A549 (cell line): ENCODE measurements around the gene XRCC5. TPM values are rescaled to one million over a fixed set of nuclear protein-coding genes. Genes with fewer than 3 reads are reported as not detected.

Source experiments
- ATAC-seq, 2 experiments: fragments of 200-7000 bp in 1 of 2; fragments of >200 bp in 1 of 2; cut with Nextera tagmentation in 1 of 2; cut with Tn5 transposase in 1 of 2; 3 replicates each; pipeline versions ENCODE4 v1.8.0 to v1.9.1; 2018 to 2020; ENCODE audit warnings: mild to moderate bottlenecking in 1 of 2, moderate library complexity in 1 of 2
- CTCF ChIA-PET: fragments of 300-600 bp; sonication (Branson Sonifier 250); formaldehyde crosslinking; extraction: SDS; loops from one replicate; lab custom pipeline; 2021; ENCODE audit warnings: antibody characterized with exemption, inconsistent platforms; lab: Yijun Ruan, JAX
- POLR2A ChIA-PET: fragments of 350-600 bp; formaldehyde crosslinking; extraction: SDS; loops from one replicate; lab custom pipeline; 2021; ENCODE audit warnings: antibody characterized with exemption, inconsistent platforms; lab: Yijun Ruan, JAX
- DNase-seq, 2 experiments: peaks; one replicate each; pipeline versions ENCODE4 v3.0.0 to v3.0.0-alpha.2; 2011 to 2016; ENCODE audit warnings: low read depth in 1 of 2, low spot score in 1 of 2
- FAIRE-seq: peaks from 2 replicates; lab custom pipeline; 2011; peaks lifted over from hg19 to GRCh38; lab: Jason Lieb, UNC
- H3K27ac ChIP-seq, 2 experiments: fragments of >200 bp; sonication (Bioruptor Twin); formaldehyde crosslinking; 3 replicates each; pipeline ENCODE4 v1.5.1; 2016 to 2017
- H3K4me1 ChIP-seq: fragments of >200 bp; sonication (Bioruptor Twin); formaldehyde crosslinking; 3 replicates; pipeline ENCODE4 v1.6.1; 2016
- H3K4me2 ChIP-seq: fragments of >200 bp; sonication (Bioruptor Twin); formaldehyde crosslinking; 3 replicates; pipeline ENCODE4 v1.6.1; 2016
- H3K4me3 ChIP-seq: fragments of >200 bp; sonication (Bioruptor Twin); formaldehyde crosslinking; 3 replicates; pipeline ENCODE4 v1.5.1; 2016
- H3K9me3 ChIP-seq: fragments of >200 bp; sonication (Bioruptor Twin); formaldehyde crosslinking; 3 replicates; pipeline ENCODE4 v1.6.1; 2016
- BHLHE40 ChIP-seq: IDR thresholded peaks from 2 replicates; pipeline ENCODE4 v1.6.1; 2012; ENCODE audit warnings: low read depth, low read length, inconsistent platforms
- CBX8 ChIP-seq: fragments of 200-600 bp; sonication (generic); IDR thresholded peaks from 2 replicates; pipeline ENCODE4 v1.6.1; 2016
- CTCF ChIP-seq: fragments of >200 bp; sonication (Bioruptor Twin); formaldehyde crosslinking; IDR thresholded peaks from 3 replicates; pipeline ENCODE4 v1.5.1; 2016
- EHMT2 ChIP-seq: fragments of 200-600 bp; sonication (generic); IDR thresholded peaks from 2 replicates; pipeline ENCODE4 v1.6.1; 2016; ENCODE audit warnings: antibody characterized with exemption, low read depth, mild to moderate bottlenecking, moderate library complexity
- ESRRA ChIP-seq: fragments of 150-350 bp; IDR thresholded peaks from 2 replicates; pipeline ENCODE4 v1.6.1; 2014; ENCODE audit warnings: mild to moderate bottlenecking, low read length, borderline replicate concordance
- FOSB ChIP-seq: fragments of 250-450 bp; sonication (Bioruptor Pico); IDR thresholded peaks from 2 replicates; pipeline ENCODE4 v1.5.0; 2020; ENCODE audit warnings: mild to moderate bottlenecking, moderate library complexity
- FOSL2 ChIP-seq, 2 experiments: fragments of 450-650 bp in 1 of 2; fragments of >200 bp in 1 of 2; sonication (Bioruptor Twin) in 1 of 2; formaldehyde crosslinking; IDR thresholded peaks; 2 replicates each; pipeline versions ENCODE4 v1.5.0 to v1.6.1; 2016 to 2020; ENCODE audit warnings: mild to moderate bottlenecking in 1 of 2, moderate library complexity in 1 of 2
- GATA3 ChIP-seq: IDR thresholded peaks from 2 replicates; pipeline ENCODE4 v1.6.1; 2012; ENCODE audit warnings: borderline replicate concordance
- HOXB13 ChIP-seq: fragments of 250-450 bp; sonication (Bioruptor Pico); IDR thresholded peaks from 2 replicates; pipeline ENCODE4 v1.5.0; 2020; ENCODE audit warnings: low read depth, mild to moderate bottlenecking, moderate library complexity
- HOXB5 ChIP-seq: fragments of 250-450 bp; sonication (Bioruptor Pico); IDR thresholded peaks from 2 replicates; pipeline ENCODE4 v1.5.0; 2020; ENCODE audit warnings: mild to moderate bottlenecking, moderate library complexity
- KDM1A ChIP-seq: fragments of 200-600 bp; sonication (generic); IDR thresholded peaks from 2 replicates; pipeline ENCODE4 v1.6.1; 2016; ENCODE audit warnings: low read depth, mild to moderate bottlenecking
- KDM5A ChIP-seq: fragments of 200-600 bp; sonication (generic); IDR thresholded peaks from 2 replicates; pipeline ENCODE4 v1.6.1; 2016; ENCODE audit warnings: antibody characterized with exemption, mild to moderate bottlenecking
- MYC ChIP-seq: IDR thresholded peaks from 2 replicates; pipeline ENCODE4 v1.6.1; 2012; ENCODE audit warnings: mild to moderate bottlenecking, inconsistent platforms, low read length, improper control_type of control experiment, borderline replicate concordance
- NFE2L2 ChIP-seq: fragments of 150-350 bp; conservative IDR thresholded peaks from 2 replicates; pipeline ENCODE4 v1.6.1; 2014; ENCODE audit warnings: low read length
- NPAS2 ChIP-seq: fragments of 250-450 bp; sonication (Bioruptor Pico); IDR thresholded peaks from 2 replicates; pipeline ENCODE4 v1.8.0; 2022; ENCODE audit warnings: mild to moderate bottlenecking, moderate library complexity, borderline replicate concordance
- RAD21 ChIP-seq, 2 experiments: fragments of >200 bp in 1 of 2; sonication (Bioruptor Twin) in 1 of 2; formaldehyde crosslinking in 1 of 2; IDR thresholded peaks in 1 of 2; conservative IDR thresholded peaks in 1 of 2; 2 replicates in 1 of 2; 3 replicates in 1 of 2; pipeline ENCODE4 v1.6.1; 2012 to 2018; ENCODE audit warnings: inconsistent platforms in 1 of 2
- RARB ChIP-seq: fragments of 250-450 bp; sonication (Bioruptor Pico); IDR thresholded peaks from 2 replicates; pipeline ENCODE4 v1.8.0; 2021; ENCODE audit warnings: mild to moderate bottlenecking, moderate library complexity
- RCOR1 ChIP-seq: fragments of 150-350 bp; IDR thresholded peaks from 2 replicates; pipeline ENCODE4 v1.6.1; 2014; ENCODE audit warnings: antibody characterized with exemption, low read length, low read depth
- RFX5 ChIP-seq: fragments of 450-650 bp; IDR thresholded peaks from 2 replicates; pipeline ENCODE4 v1.7.1; 2014; ENCODE audit warnings: antibody characterized with exemption, mild to moderate bottlenecking, moderate library complexity
- SMC3 ChIP-seq: fragments of >200 bp; sonication (Bioruptor Twin); formaldehyde crosslinking; IDR thresholded peaks from 3 replicates; pipeline ENCODE4 v1.6.1; 2018; ENCODE audit warnings: inconsistent platforms
- SREBF2 ChIP-seq: fragments of 450-650 bp; IDR thresholded peaks from 2 replicates; pipeline ENCODE4 v1.6.1; 2014; ENCODE audit warnings: mild to moderate bottlenecking, moderate library complexity
- ZC3H11A ChIP-seq: fragments of 450-650 bp; IDR thresholded peaks from 2 replicates; pipeline ENCODE4 v1.6.1; 2014; ENCODE audit warnings: antibody characterized with exemption, mild to moderate bottlenecking
- ZFP36 ChIP-seq: fragments of 450-650 bp; IDR thresholded peaks from 2 replicates; pipeline ENCODE4 v1.6.1; 2014; ENCODE audit warnings: borderline replicate concordance; ENCODE audit not compliant: partially characterized antibody
- ZNF302 ChIP-seq: fragments of 250-450 bp; sonication (Bioruptor Pico); IDR thresholded peaks from 2 replicates; pipeline ENCODE4 v1.9.0; 2021; ENCODE audit warnings: inconsistent platforms, mild to moderate bottlenecking, moderate library complexity
- WGBS: methylation state at CpG from one replicate; pipeline ENCODE4 v1.1.6; 2017; ENCODE audit errors: missing lambda C conversion rate; 5-methylcytosine and 5-hydroxymethylcytosine counted together
- polyA plus RNA-seq, 4 experiments: library from polyadenylated mRNA; depleted of rRNA in 3 of 4; stranded (reverse); fragments of >200 nt; fragmentation: RNase III in 1 of 4; extraction: RNeasy Plus Mini Kit Qiagen cat#74134 plus additional on column Dnase treatment in 1 of 4; gene quantifications; 2 replicates in 3 of 4; 3 replicates in 1 of 4; pipeline ENCODE4 v1.2.3, GENCODE V29; 2011 to 2017
- TF ChIP-seq, protein P1 (sequence below): fragments of 250-450 bp; sonication (Bioruptor Pico); IDR thresholded peaks from 2 replicates; pipeline ENCODE4 v1.5.0; 2021; ENCODE audit warnings: mild to moderate bottlenecking, moderate library complexity, borderline replicate concordance

Gene XRCC5
- polyA plus RNA-seq, 2 of the 4 experiments (the other 2 are of a cell fraction), result 217 to 430 TPM

DNA sequence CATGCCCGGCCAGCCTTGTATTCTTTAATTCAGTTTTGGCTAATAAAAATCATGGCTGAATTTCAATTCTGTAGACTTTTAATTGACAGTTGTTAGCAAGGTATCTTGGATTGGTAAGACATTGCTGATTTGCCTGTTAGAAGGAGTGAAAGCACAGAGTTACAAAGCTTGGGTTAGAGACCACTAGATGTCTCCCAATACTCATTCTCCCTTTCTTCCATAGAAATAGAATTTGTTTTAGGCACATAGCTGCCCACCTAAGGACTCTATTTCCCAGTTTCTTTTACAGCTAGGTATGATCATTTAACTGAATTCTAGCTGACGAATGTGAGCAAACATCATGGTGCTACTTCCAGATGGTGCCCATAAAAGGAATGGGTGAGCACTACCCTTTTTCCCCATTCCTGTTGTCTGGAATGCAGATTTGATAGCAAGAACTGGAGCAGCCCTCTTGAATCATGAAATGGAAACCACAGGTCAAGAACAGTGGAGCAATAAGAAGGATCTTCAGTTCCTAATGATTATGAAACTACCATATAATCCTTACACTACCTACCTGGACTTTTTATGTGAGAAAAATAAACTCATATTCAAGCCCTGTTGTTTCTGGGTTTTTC lies 45.0 kb upstream of the XRCC5 start:
- POLR2A ChIA-PET, result no interaction called here
- peak in 1 of 2 experiments; percentile 38; a peak in 1 of 6 replicates for ATAC-seq
- CTCF ChIA-PET, result interaction anchor here (0.7 to 0.9 kb wide), 2 partner anchors 30 to 1721 kb away, joined by 3 read pairs; no protein-coding TSS in a partner anchor
- Histone ChIP-seq H3K9me3 (no peaks in the 10 kb centered on the region), H3K27ac (no peak overlapping the region), H3K4me2 (no peak overlapping the region), H3K4me3 (no peak overlapping the region), H3K4me1 (peaks cover 17% of the 10 kb centered on the region; the same call in 2 of the 3 replicates)
- DNase-seq, result no peak
- peak; percentile 37; the same call in 2 of the 3 replicates for TF ChIP-seq CTCF
- no peak for TF ChIP-seq MYC
- TF ChIP-seq RAD21 (conservative IDR thresholded peaks at IDR 0.05 in 1 of 2, IDR thresholded peaks at IDR 0.05 in 1 of 2), result peak; percentile 43 to 47; a peak in 4 of 5 replicates
- FAIRE-seq, result no peak
- WGBS, result 79% methylated on average over 2 of the region's 2 CpGs

DNA sequence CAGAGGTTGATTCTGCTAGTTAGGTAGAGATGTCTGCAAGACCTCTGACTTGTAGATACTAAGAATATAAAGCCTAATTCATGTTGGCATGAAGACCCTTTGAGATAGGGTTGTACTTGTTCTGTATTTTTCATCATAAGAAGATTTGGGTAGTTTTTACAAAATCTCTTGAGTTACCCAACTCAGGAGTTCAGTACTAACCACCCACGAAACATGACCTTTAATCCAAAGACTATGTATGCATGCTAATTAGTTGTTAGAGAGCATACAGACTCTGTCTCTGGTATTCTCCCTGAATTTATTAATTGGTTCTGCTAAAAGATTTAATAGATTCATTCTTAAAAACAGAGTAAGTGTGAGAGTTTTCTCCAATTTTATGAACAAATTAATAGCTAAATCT lies 44.5 kb upstream of the XRCC5 start:
- POLR2A ChIA-PET, result no interaction called here
- no peak for FAIRE-seq
- DNase-seq, result no peak
- Histone ChIP-seq H3K9me3 (no peaks in the 10 kb centered on the region), H3K27ac (no peak overlapping the region)
- no peak for ATAC-seq
- no peak for TF ChIP-seq SMC3
- no peak for TF ChIP-seq RFX5
- TF ChIP-seq HOXB13 (CRISPR knock-in tag), result no peak
- no peak for TF ChIP-seq ZFP36
- TF ChIP-seq FOSL2 (IDR thresholded peaks at IDR 0.05), result no peak
- TF ChIP-seq FOSL2 (CRISPR knock-in tag; IDR thresholded peaks at IDR 0.05), result no peak
- TF ChIP-seq KDM1A, result no peak
- no peak for TF ChIP-seq NPAS2 (CRISPR knock-in tag)
- TF ChIP-seq BHLHE40, result no peak
- no peak for TF ChIP-seq FOSB
- no peak for TF ChIP-seq SREBF2
- no peak for TF ChIP-seq RAD21 (conservative IDR thresholded peaks at IDR 0.05 in 1 of 2, IDR thresholded peaks at IDR 0.05 in 1 of 2)
- TF ChIP-seq RARB (CRISPR knock-in tag), result no peak
- TF ChIP-seq ZC3H11A, result no peak
- TF ChIP-seq CTCF, result no peak
- no peak for TF ChIP-seq ZNF302 (CRISPR knock-in tag)
- TF ChIP-seq, all 56 proteins: peak for 0
- CTCF ChIA-PET, result interaction anchor here (0.7 kb wide), 1 partner anchor 1720 kb away, joined by 3 read pairs; no protein-coding TSS in a partner anchor
- H3K4me1 ChIP-seq, result peaks cover 17% of the 10 kb centered on the region; the same call in 2 of the 3 replicates
- 92% methylated on average over 1 of the region's 1 CpG for WGBS
- no peak overlapping the region for H3K4me3 ChIP-seq
- H3K4me2 ChIP-seq, result no peak overlapping the region

DNA sequence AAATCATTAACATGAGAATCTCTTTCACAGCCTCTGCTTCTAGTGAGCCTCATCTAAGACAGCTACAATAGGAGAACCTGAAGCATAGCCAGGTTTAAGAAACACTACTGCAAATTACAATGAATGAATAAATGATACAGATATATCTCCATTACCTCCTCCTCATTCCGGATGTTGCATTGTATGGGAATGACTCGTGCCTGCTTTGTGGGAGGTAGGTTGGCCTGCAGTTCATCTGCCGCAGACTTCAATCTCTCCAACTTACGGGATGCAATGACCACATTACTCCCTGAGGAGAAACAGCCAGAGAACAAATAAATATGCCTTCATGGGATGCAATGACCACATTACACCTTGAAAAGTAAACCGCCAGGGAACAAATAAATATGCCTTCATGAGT lies 42.9 kb upstream of the XRCC5 start:
- 32% methylated on average over 5 of the region's 5 CpGs for WGBS
- peak in 1 of 2 experiments; percentile 28 for DNase-seq
- no peak for FAIRE-seq
- no peaks in the 10 kb centered on the region for H3K9me3 ChIP-seq
- peak; percentile 43 to 54; a peak in 3 of 6 replicates for ATAC-seq
- CTCF ChIA-PET, result interaction anchor here (0.9 to 1.5 kb wide), 3 partner anchors 15 to 44 kb away, joined by 3 to 5 read pairs (median 3); partner anchors contain the start of genes PECR and TMEM169
- H3K4me3 ChIP-seq, result no peak overlapping the region
- POLR2A ChIA-PET, result no interaction called here
- peak overlapping the region; percentile 33 for H3K4me2 ChIP-seq
- H3K4me1 ChIP-seq, result peaks cover 17% of the 10 kb centered on the region; the same call in 2 of the 3 replicates
- H3K27ac ChIP-seq, result peak overlapping the region in 1 of 2 experiments; percentile 23; a peak in 1 of 6 replicates
- TF ChIP-seq ESRRA, result no peak
- TF ChIP-seq RARB (CRISPR knock-in tag), result no peak
- TF ChIP-seq, protein P1, sequence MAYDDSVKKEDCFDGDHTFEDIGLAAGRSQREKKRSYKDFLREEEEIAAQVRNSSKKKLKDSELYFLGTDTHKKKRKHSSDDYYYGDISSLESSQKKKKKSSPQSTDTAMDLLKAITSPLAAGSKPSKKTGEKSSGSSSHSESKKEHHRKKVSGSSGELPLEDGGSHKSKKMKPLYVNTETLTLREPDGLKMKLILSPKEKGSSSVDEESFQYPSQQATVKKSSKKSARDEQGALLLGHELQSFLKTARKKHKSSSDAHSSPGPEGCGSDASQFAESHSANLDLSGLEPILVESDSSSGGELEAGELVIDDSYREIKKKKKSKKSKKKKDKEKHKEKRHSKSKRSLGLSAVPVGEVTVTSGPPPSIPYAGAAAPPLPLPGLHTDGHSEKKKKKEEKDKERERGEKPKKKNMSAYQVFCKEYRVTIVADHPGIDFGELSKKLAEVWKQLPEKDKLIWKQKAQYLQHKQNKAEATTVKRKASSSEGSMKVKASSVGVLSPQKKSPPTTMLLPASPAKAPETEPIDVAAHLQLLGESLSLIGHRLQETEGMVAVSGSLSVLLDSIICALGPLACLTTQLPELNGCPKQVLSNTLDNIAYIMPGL (CRISPR knock-in tag), result no peak
- no peak for TF ChIP-seq RCOR1
- TF ChIP-seq EHMT2, result no peak
- no peak for TF ChIP-seq HOXB5 (CRISPR knock-in tag)
- no peak for TF ChIP-seq KDM5A
- no peak for TF ChIP-seq GATA3
- TF ChIP-seq FOSB, result no peak
- TF ChIP-seq CBX8, result no peak
- TF ChIP-seq NFE2L2, result no peak
- no peak for TF ChIP-seq ZNF302 (CRISPR knock-in tag)
